ENCODE measurements around the gene PDE9A. TPM values are rescaled to one million over a fixed set of nuclear protein-coding genes. Genes with fewer than 3 reads are reported as not detected.

PDE9A gene
- total RNA-seq, 1 experiment from 2014 or later: 31.9 TPM

DNA sequence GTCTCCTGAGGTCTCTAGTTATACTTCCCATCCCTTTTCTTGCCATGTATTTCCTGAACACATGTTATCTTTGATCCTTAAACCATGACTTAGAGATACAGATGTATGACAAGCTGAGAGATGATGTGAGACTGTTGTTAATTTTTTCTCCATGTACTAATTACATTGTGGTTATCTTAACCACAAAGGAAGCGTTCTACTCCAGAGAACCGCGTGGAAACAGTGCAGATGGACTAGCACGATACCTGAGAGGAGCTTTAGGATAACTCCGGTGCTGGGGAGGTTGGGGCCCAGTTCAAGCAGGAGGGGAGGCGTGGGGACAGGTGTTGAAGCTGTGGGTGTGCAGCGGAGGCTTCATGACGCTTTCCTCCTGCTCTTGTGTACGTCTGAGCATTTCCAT is 17.5 kb downstream of the PDE9A start:
- H3K4me1 ChIP-seq (ENCODE audit: insufficient read depth, low read length): peaks cover 3% of the 10 kb centered on the region; the same call in 1 of the 2 replicates
- Mint-ChIP-seq H3K4me3 (no peak overlapping the region), H3K27ac (no peak overlapping the region), H3K27me3 (ENCODE audit: low read depth) (no peaks in the 10 kb centered on the region; the same call in 1 of the 2 replicates), H3K36me3 (ENCODE audit: insufficient read depth in 1 of 3, low read depth in 3 of 3) (peaks cover 5 to 8% (median 5%) of the 10 kb centered on the region in 3 experiments), H3K4me1 (peaks cover 50 to 62% of the 10 kb centered on the region in 2 experiments), H3K9me3 (no peaks in the 10 kb centered on the region)
- H3K9ac ChIP-seq (ENCODE audit: extremely low read depth, insufficient read length, low read length): no peak overlapping the region
- H3K4me2 ChIP-seq (ENCODE audit: insufficient read depth, insufficient read length, low read length): no peak overlapping the region
- H3T11ph ChIP-seq (ENCODE audit: low read length): no peak overlapping the region
- H4K5ac ChIP-seq (ENCODE audit: insufficient read length, low read depth, low read length): no peak overlapping the region
- H2BK20ac ChIP-seq (ENCODE audit: low read depth, low read length, poor library complexity, severe bottlenecking): no peak overlapping the region
- TF ChIP-seq, protein P1, sequence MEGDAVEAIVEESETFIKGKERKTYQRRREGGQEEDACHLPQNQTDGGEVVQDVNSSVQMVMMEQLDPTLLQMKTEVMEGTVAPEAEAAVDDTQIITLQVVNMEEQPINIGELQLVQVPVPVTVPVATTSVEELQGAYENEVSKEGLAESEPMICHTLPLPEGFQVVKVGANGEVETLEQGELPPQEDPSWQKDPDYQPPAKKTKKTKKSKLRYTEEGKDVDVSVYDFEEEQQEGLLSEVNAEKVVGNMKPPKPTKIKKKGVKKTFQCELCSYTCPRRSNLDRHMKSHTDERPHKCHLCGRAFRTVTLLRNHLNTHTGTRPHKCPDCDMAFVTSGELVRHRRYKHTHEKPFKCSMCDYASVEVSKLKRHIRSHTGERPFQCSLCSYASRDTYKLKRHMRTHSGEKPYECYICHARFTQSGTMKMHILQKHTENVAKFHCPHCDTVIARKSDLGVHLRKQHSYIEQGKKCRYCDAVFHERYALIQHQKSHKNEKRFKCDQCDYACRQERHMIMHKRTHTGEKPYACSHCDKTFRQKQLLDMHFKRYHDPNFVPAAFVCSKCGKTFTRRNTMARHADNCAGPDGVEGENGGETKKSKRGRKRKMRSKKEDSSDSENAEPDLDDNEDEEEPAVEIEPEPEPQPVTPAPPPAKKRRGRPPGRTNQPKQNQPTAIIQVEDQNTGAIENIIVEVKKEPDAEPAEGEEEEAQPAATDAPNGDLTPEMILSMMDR (conservative IDR thresholded peaks at IDR 0.05): no peak
- no peak overlapping the region for H2AFZ ChIP-seq (ENCODE audit: low read length)
- no peaks in the 10 kb centered on the region for H3K27me3 ChIP-seq (ENCODE audit: insufficient read depth, low read length)
- no peaks in the 10 kb centered on the region for H4K20me1 ChIP-seq (ENCODE audit: control insufficient read depth, insufficient read depth, insufficient read length)
- H3K14ac ChIP-seq (ENCODE audit: insufficient read depth, low read length): no peak overlapping the region
- WGBS (ENCODE audit: extremely low coverage, insufficient read length, low lambda C conversion rate): no CpG with 5 or more reads among the region's 9 CpGs
- no peak overlapping the region for H2BK15ac ChIP-seq (ENCODE audit: low read depth, low read length)
- H4K8ac ChIP-seq (replicated peaks; ENCODE audit: insufficient read length, low read depth, low read length): peak overlapping the region; percentile 44
- H3K9me3 ChIP-seq (ENCODE audit: control insufficient read depth, low read depth, low read length): no peaks in the 10 kb centered on the region
- H3K79me1 ChIP-seq (ENCODE audit: insufficient read depth, low read depth, low read length, poor library complexity, severe bottlenecking): no peaks in the 10 kb centered on the region
- H2AK5ac ChIP-seq (ENCODE audit: insufficient read length, low read length): no peak overlapping the region
- H2BK120ac ChIP-seq (ENCODE audit: low read depth, low read length, poor library complexity, severe bottlenecking): no peak overlapping the region
- no peak overlapping the region for H2BK5ac ChIP-seq (ENCODE audit: insufficient read length, low read length)
- no peak overlapping the region for H3K23ac ChIP-seq (ENCODE audit: insufficient read length, low read depth, low read length)
- no peak overlapping the region for H3K18ac ChIP-seq (ENCODE audit: insufficient read length, low read depth, low read length)
- H3K23me2 ChIP-seq (ENCODE audit: insufficient read length, low read depth, low read length, poor library complexity, severe bottlenecking): no peaks in the 10 kb centered on the region
- H3K4ac ChIP-seq (ENCODE audit: low read depth, low read length): no peak overlapping the region
- H4K91ac ChIP-seq (ENCODE audit: insufficient read length, low read depth, low read length): no peak overlapping the region
- DNase-seq: no peak
- H3K27ac ChIP-seq (ENCODE audit: insufficient read length, low read depth, low read length): no peak overlapping the region
- H3K79me2 ChIP-seq (ENCODE audit: insufficient read depth, low read length): peaks cover 6% of the 10 kb centered on the region; the same call in 1 of the 2 replicates
- no peak overlapping the region for H2BK12ac ChIP-seq (ENCODE audit: insufficient read length, low read depth, low read length)
- H3K56ac ChIP-seq (ENCODE audit: insufficient read length, low read depth, low read length): no peak overlapping the region
